HepG2 (cell line): Measurements from ENCODE around the gene ADAMTS16. TPM values are rescaled to one million over a fixed set of nuclear protein-coding genes. Genes with fewer than 3 reads are reported as not detected.

Experiments
- ESRRA ChIP-seq: sonication (generic); formaldehyde crosslinking; IDR thresholded peaks from 2 replicates; pipeline ENCODE4 v1.5.1; 2020; ENCODE audit warnings: mild to moderate bottlenecking, low read depth, missing genetic modification reagents
- HDAC1 ChIP-seq: sonication (generic); formaldehyde crosslinking; IDR thresholded peaks from 2 replicates; pipeline ENCODE4 v1.5.1; 2020; ENCODE audit warnings: mild to moderate bottlenecking, missing genetic modification reagents
- MYC ChIP-seq: sonication (generic); formaldehyde crosslinking; IDR thresholded peaks from 2 replicates; pipeline ENCODE4 v1.9.0; 2021; ENCODE audit warnings: missing genetic modification reagents, borderline replicate concordance
- NAIF1 ChIP-seq: sonication (generic); formaldehyde crosslinking; IDR thresholded peaks from 2 replicates; pipeline ENCODE4 v1.5.0; 2020; ENCODE audit warnings: mild to moderate bottlenecking, missing genetic modification reagents, borderline replicate concordance
- RAD21 ChIP-seq: fragments of 450-650 bp; formaldehyde crosslinking; IDR thresholded peaks from 2 replicates; pipeline ENCODE4 v1.5.0; 2020; ENCODE audit warnings: mild to moderate bottlenecking
- XRCC5 ChIP-seq: fragments of 200-400 bp; formaldehyde crosslinking; optimal IDR thresholded peaks from 2 replicates; pipeline ENCODE3; 2017; ENCODE audit warnings: mild to moderate bottlenecking, low read length
- ZNF343 ChIP-seq: sonication (generic); formaldehyde crosslinking; IDR thresholded peaks from 2 replicates; pipeline ENCODE4 v1.4.0; 2020; ENCODE audit warnings: mild to moderate bottlenecking, missing genetic modification reagents
- ZNF431 ChIP-seq: sonication (generic); formaldehyde crosslinking; IDR thresholded peaks from 2 replicates; pipeline ENCODE4 v1.9.0; 2022; ENCODE audit warnings: missing genetic modification reagents, low read depth, mild to moderate bottlenecking, borderline replicate concordance
- ZNF577 ChIP-seq: sonication (generic); formaldehyde crosslinking; IDR thresholded peaks from 2 replicates; pipeline ENCODE4 v1.4.0; 2020; ENCODE audit warnings: mild to moderate bottlenecking, low read depth, missing genetic modification reagents, borderline replicate concordance
- ZNF589 ChIP-seq: sonication (generic); formaldehyde crosslinking; conservative IDR thresholded peaks from 2 replicates; pipeline ENCODE4 v1.8.0; 2022; ENCODE audit warnings: mild to moderate bottlenecking, moderate library complexity, missing genetic modification reagents
- polyA plus RNA-seq, 8 experiments: library from polyadenylated mRNA; depleted of rRNA in 3 of 8; stranded (reverse) in 7 of 8; unstranded in 1 of 8; fragments of >200 nt; fragmentation: Illumina TruSeq in 4 of 8; extraction: Trizol in 4 of 8; gene quantifications; 2 replicates each; pipeline versions ENCODE4 v1.2.1 to v1.2.3, GENCODE V29; 2011 to 2016; ENCODE audit warnings: low read depth in 4 of 8, missing spikeins in 1 of 8, mixed read lengths in 1 of 8; ENCODE audit not compliant: insufficient read depth in 1 of 8
- total RNA-seq, 5 experiments: library from RNA; depleted of rRNA; stranded (reverse); fragments of >200 nt; fragmentation: Illumina TruSeq; extraction: Trizol; gene quantifications; 2 replicates each; pipeline ENCODE4 v1.2.3, GENCODE V29; 2016; ENCODE audit warnings: low read depth in 1 of 5
- TF ChIP-seq, protein P1 (sequence below): IDR thresholded peaks from 2 replicates; pipeline ENCODE4 v1.6.1; 2016; ENCODE audit warnings: missing genetic modification reagents, missing compliant biosample characterization
- TF ChIP-seq, protein P2 (sequence below): sonication (generic); formaldehyde crosslinking; conservative IDR thresholded peaks from 2 replicates; pipeline ENCODE4 v1.4.0; 2020; ENCODE audit warnings: missing genetic modification reagents
- TF ChIP-seq, protein P3 (sequence below): sonication (generic); formaldehyde crosslinking; IDR thresholded peaks from 2 replicates; pipeline ENCODE4 v1.4.0; 2020; ENCODE audit warnings: missing genetic modification reagents

The ADAMTS16 gene
- total and polyA plus RNA-seq, 2 of the 13 experiments (the other 11 are each of a cell fraction or from before 2014, with no cell fraction given) = 0.02 to 0.03 TPM

DNA sequence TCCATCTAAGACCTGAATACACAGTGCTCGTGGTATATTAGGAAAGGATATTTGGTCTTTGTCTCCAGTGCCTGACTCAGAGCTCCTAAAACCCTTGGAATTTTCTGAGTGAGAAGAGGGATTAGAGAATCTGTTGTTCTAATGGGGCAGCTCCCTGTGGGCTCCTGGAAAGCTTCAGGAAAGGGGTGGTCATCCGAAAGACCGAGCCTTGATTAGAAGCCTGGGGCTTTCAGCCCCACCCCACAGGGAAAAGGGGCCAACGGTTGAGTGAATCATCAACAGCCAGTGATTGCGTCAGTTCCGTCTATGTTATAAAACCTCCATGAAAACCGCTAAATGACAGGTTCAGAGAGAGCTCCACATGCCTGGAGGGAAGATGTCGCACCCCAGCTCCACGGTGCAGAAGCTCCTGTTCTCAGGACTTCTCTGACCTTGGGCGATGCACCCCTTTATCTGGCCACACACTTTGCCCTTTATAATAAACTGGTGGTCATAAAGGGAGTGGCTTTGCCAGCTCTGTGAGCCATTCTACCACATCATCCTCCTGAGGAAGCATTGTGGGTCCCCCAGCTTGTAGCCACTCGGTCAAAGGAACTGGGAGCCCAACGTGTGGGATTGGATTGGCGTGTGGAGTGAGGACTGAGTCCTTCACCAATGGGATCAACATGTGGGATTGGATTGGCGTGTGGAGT lies 211.3 kb downstream of the ADAMTS16 start (continued):
- TF ChIP-seq ZNF431 (CRISPR knock-in tag) (no peak), ESRRA (CRISPR knock-in tag) (no peak), RAD21 (CRISPR knock-in tag) (no peak), HDAC1 (no peak; the same call in 1 of the 2 replicates), ZNF589 (CRISPR knock-in tag) (no peak), NAIF1 (CRISPR knock-in tag) (no peak), MYC (no peak), ZNF343 (no peak), XRCC5 (no peak), ZNF577 (CRISPR knock-in tag) (no peak)
- TF ChIP-seq, protein P1, sequence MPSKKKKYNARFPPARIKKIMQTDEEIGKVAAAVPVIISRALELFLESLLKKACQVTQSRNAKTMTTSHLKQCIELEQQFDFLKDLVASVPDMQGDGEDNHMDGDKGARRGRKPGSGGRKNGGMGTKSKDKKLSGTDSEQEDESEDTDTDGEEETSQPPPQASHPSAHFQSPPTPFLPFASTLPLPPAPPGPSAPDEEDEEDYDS (CRISPR knock-in tag) = peak; percentile 90
- TF ChIP-seq, protein P2, sequence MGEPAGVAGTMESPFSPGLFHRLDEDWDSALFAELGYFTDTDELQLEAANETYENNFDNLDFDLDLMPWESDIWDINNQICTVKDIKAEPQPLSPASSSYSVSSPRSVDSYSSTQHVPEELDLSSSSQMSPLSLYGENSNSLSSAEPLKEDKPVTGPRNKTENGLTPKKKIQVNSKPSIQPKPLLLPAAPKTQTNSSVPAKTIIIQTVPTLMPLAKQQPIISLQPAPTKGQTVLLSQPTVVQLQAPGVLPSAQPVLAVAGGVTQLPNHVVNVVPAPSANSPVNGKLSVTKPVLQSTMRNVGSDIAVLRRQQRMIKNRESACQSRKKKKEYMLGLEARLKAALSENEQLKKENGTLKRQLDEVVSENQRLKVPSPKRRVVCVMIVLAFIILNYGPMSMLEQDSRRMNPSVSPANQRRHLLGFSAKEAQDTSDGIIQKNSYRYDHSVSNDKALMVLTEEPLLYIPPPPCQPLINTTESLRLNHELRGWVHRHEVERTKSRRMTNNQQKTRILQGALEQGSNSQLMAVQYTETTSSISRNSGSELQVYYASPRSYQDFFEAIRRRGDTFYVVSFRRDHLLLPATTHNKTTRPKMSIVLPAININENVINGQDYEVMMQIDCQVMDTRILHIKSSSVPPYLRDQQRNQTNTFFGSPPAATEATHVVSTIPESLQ = no peak
- TF ChIP-seq, protein P3, sequence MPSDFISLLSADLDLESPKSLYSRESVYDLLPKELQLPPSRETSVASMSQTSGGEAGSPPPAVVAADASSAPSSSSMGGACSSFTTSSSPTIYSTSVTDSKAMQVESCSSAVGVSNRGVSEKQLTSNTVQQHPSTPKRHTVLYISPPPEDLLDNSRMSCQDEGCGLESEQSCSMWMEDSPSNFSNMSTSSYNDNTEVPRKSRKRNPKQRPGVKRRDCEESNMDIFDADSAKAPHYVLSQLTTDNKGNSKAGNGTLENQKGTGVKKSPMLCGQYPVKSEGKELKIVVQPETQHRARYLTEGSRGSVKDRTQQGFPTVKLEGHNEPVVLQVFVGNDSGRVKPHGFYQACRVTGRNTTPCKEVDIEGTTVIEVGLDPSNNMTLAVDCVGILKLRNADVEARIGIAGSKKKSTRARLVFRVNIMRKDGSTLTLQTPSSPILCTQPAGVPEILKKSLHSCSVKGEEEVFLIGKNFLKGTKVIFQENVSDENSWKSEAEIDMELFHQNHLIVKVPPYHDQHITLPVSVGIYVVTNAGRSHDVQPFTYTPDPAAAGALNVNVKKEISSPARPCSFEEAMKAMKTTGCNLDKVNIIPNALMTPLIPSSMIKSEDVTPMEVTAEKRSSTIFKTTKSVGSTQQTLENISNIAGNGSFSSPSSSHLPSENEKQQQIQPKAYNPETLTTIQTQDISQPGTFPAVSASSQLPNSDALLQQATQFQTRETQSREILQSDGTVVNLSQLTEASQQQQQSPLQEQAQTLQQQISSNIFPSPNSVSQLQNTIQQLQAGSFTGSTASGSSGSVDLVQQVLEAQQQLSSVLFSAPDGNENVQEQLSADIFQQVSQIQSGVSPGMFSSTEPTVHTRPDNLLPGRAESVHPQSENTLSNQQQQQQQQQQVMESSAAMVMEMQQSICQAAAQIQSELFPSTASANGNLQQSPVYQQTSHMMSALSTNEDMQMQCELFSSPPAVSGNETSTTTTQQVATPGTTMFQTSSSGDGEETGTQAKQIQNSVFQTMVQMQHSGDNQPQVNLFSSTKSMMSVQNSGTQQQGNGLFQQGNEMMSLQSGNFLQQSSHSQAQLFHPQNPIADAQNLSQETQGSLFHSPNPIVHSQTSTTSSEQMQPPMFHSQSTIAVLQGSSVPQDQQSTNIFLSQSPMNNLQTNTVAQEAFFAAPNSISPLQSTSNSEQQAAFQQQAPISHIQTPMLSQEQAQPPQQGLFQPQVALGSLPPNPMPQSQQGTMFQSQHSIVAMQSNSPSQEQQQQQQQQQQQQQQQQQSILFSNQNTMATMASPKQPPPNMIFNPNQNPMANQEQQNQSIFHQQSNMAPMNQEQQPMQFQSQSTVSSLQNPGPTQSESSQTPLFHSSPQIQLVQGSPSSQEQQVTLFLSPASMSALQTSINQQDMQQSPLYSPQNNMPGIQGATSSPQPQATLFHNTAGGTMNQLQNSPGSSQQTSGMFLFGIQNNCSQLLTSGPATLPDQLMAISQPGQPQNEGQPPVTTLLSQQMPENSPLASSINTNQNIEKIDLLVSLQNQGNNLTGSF (CRISPR knock-in tag) = no peak
